Mesenchymal stem cell (in vitro differentiated cells and primary cell): Measurements from ENCODE around the gene FOXK1.

Source experiments
- DNase-seq: peaks from one replicate; pipeline ENCODE4 v3.0.0-alpha.2; 2013
- H2AFZ ChIP-seq: one replicate; pipeline ENCODE4 v1.6.1; 2013; ENCODE audit warnings: low read depth, mild to moderate bottlenecking, control low read depth, inconsistent platforms, low read length, moderate library complexity
- H2AK5ac ChIP-seq: 2 replicates; pipeline ENCODE4 v1.6.1; 2013; ENCODE audit warnings: low read length, moderate library complexity, mild to moderate bottlenecking, inconsistent platforms; ENCODE audit not compliant: severe bottlenecking
- H2BK120ac ChIP-seq: one replicate; pipeline ENCODE4 v1.6.1; 2013; ENCODE audit warnings: low read depth, mild to moderate bottlenecking, inconsistent platforms, low read length, moderate library complexity
- H2BK12ac ChIP-seq, 2 experiments: one replicate each; pipeline ENCODE4 v1.6.1; 2013; ENCODE audit warnings: inconsistent platforms in 2 of 2, low read length in 2 of 2, mild to moderate bottlenecking in 2 of 2, moderate library complexity in 2 of 2, control low read depth in 1 of 2
- H2BK15ac ChIP-seq: one replicate; pipeline ENCODE4 v1.6.1; 2013; ENCODE audit warnings: mild to moderate bottlenecking, low read depth, inconsistent platforms; ENCODE audit not compliant: poor library complexity, severe bottlenecking
- H2BK5ac ChIP-seq: 2 replicates; pipeline ENCODE4 v1.6.1; 2013; ENCODE audit warnings: low read depth, mild to moderate bottlenecking, low read length, control low read depth, inconsistent platforms; ENCODE audit not compliant: poor library complexity, severe bottlenecking
- H3K14ac ChIP-seq, 2 experiments: one replicate each; pipeline ENCODE4 v1.6.1; 2013; ENCODE audit warnings: inconsistent platforms in 2 of 2, low read length in 2 of 2, control low read depth in 1 of 2, mild to moderate bottlenecking in 1 of 2, moderate library complexity in 1 of 2
- H3K18ac ChIP-seq, 2 experiments: one replicate each; pipeline ENCODE4 v1.6.1; 2013; ENCODE audit warnings: inconsistent platforms in 2 of 2, low read length in 2 of 2, control low read depth in 1 of 2, low read depth in 1 of 2, mild to moderate bottlenecking in 1 of 2
- H3K23ac ChIP-seq, 2 experiments: one replicate each; pipeline ENCODE4 v1.6.1; 2013; ENCODE audit warnings: inconsistent platforms in 2 of 2, low read length in 2 of 2, mild to moderate bottlenecking in 2 of 2, moderate library complexity in 2 of 2, control low read depth in 1 of 2
- H3K27ac ChIP-seq: 2 replicates; pipeline ENCODE4 v1.5.1; 2013; ENCODE audit warnings: mild to moderate bottlenecking, moderate library complexity, low read length, control low read depth, inconsistent platforms; ENCODE audit not compliant: poor library complexity, severe bottlenecking
- H3K27me3 ChIP-seq, 2 experiments: 2 replicates each; pipeline versions ENCODE4 v1.6.1 to v1.7.0; 2013; ENCODE audit warnings: low read length in 2 of 2, mild to moderate bottlenecking in 2 of 2, moderate library complexity in 2 of 2, control low read depth in 1 of 2, inconsistent platforms in 1 of 2; ENCODE audit not compliant: control insufficient read depth in 1 of 2, insufficient read depth in 1 of 2
- H3K36me3 ChIP-seq, 2 experiments: 2 replicates each; pipeline versions ENCODE4 v1.6.1 to v1.7.0; 2013; ENCODE audit warnings: low read length in 2 of 2, control low read depth in 1 of 2, inconsistent platforms in 1 of 2, low read depth in 1 of 2, mild to moderate bottlenecking in 1 of 2; ENCODE audit not compliant: insufficient read depth in 2 of 2, control insufficient read depth in 1 of 2
- H3K4ac ChIP-seq, 2 experiments: one replicate each; pipeline ENCODE4 v1.6.1; 2013; ENCODE audit warnings: inconsistent platforms in 2 of 2, low read length in 2 of 2, mild to moderate bottlenecking in 2 of 2, moderate library complexity in 2 of 2, control low read depth in 1 of 2, low read depth in 1 of 2
- H3K4me1 ChIP-seq: 2 replicates; pipeline ENCODE4 v1.6.1; 2013; ENCODE audit warnings: low read depth, low read length, control low read depth; ENCODE audit not compliant: control insufficient read depth, insufficient read depth
- H3K4me2 ChIP-seq: 2 replicates; pipeline ENCODE4 v1.6.1; 2013; ENCODE audit warnings: low read length, mild to moderate bottlenecking, inconsistent platforms; ENCODE audit not compliant: poor library complexity, severe bottlenecking
- H3K4me3 ChIP-seq, 2 experiments: 2 replicates each; pipeline versions ENCODE4 v1.5.1 to v1.7.0; 2013; ENCODE audit warnings: low read length in 2 of 2, mild to moderate bottlenecking in 2 of 2, control low read depth in 1 of 2, low read depth in 1 of 2; ENCODE audit not compliant: insufficient read depth in 1 of 2
- H3K79me1 ChIP-seq: replicated peaks from 2 replicates; pipeline ENCODE4 v1.6.1; 2013; ENCODE audit warnings: mild to moderate bottlenecking, control low read depth, low read length, inconsistent platforms; ENCODE audit not compliant: poor library complexity, severe bottlenecking
- H3K9ac ChIP-seq: 2 replicates; pipeline ENCODE4 v1.7.0; 2013; ENCODE audit warnings: mild to moderate bottlenecking, low read length, moderate library complexity
- H3K9me3 ChIP-seq: 2 replicates; pipeline ENCODE4 v1.7.0; 2013; ENCODE audit warnings: mild to moderate bottlenecking, low read length; ENCODE audit not compliant: control insufficient read depth
- H4K8ac ChIP-seq: one replicate; pipeline ENCODE4 v1.6.1; 2013; ENCODE audit warnings: inconsistent platforms, mild to moderate bottlenecking, low read length, moderate library complexity
- H4K91ac ChIP-seq: one replicate; pipeline ENCODE4 v1.6.1; 2013; ENCODE audit warnings: mild to moderate bottlenecking, low read length, inconsistent platforms
- WGBS: methylation state at CpG from one replicate; pipeline ENCODE4 v1.1.7; 2013; ENCODE audit warnings: mixed read lengths; 5-methylcytosine and 5-hydroxymethylcytosine counted together

The FOXK1 gene

DNA sequence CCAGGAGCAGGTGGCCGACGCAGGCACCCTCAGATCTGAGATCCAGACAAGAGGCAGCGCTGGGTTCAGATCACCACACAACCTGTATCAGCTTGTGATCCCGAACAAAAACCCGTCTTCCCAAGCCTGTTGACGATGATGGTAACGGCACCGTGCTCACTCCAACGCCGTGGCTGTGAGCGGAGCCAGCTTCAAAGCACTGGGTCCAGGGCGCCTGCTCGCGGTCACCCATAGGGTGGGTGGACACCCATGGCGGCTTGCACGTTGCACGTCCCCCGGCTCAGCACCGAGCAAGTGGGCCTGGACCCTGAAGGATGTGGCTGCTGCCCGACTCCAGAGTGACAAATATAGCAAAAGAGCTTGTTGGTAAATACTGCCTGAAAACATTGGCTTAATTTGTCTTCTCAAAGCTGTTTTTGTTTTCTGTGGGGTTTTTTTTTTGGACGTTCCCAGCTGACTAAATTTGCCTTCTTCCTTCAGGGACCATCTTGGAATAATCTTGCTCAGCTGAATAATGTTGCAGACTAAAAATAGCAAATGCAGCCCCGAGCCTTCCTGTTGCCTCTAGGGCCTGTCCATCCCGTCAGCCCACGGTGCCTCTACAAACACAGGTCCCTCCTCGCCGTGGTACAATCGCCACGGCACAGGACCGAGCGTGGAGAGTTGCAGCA, 41.0 kb downstream of the FOXK1 start:
- no peak overlapping the region for H3K4me3 ChIP-seq
- no peak overlapping the region for H2AK5ac ChIP-seq
- no peak overlapping the region for H3K23ac ChIP-seq
- H3K79me1 ChIP-seq = peaks cover 25% of the 10 kb centered on the region
- peak overlapping the region in 1 of 2 experiments; percentile 23 for H3K18ac ChIP-seq
- H3K14ac ChIP-seq = peak overlapping the region in 1 of 2 experiments; percentile 38
- H3K4ac ChIP-seq = no peak overlapping the region
- no peaks in the 10 kb centered on the region for H3K9me3 ChIP-seq
- H3K9ac ChIP-seq = no peak overlapping the region
- H2BK120ac ChIP-seq = no peak overlapping the region
- H2BK12ac ChIP-seq = peak overlapping the region in 1 of 2 experiments; percentile 80
- no peak overlapping the region for H2BK15ac ChIP-seq
- no peak overlapping the region for H3K27ac ChIP-seq
- H4K8ac ChIP-seq = no peak overlapping the region
- no peaks in the 10 kb centered on the region for H3K27me3 ChIP-seq
- H3K36me3 ChIP-seq = peaks cover 17 to 41% of the 10 kb centered on the region in 2 experiments
- peaks cover 42% of the 10 kb centered on the region for H3K4me1 ChIP-seq
- no peak for DNase-seq
- no peak overlapping the region for H2BK5ac ChIP-seq
- peak overlapping the region; percentile 73 for H4K91ac ChIP-seq
- H2AFZ ChIP-seq = no peak overlapping the region
- 87% methylated on average over 26 of the region's 30 CpGs for WGBS
- H3K4me2 ChIP-seq = no peak overlapping the region

DNA sequence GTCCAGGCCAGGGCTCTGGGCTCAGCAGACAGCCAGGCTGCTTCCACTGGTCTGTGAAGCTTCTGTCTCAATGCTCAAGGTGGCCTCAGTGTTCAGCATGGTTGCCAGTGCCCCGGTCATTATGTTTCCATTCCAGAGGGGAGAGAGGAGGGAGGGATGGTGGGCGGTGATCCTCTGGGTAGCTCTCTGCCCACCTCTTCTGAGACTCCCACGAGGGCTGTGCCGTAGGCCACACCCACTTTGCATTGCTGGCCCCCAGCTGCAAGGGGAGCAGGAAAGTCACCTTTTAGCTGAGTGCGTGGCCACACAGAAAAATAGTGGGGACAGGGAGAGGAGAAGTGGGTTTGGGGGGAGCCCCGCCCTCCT, 42.5 kb downstream of the FOXK1 start:
- 42% methylated on average over 6 of the region's 6 CpGs for WGBS
- no peaks in the 10 kb centered on the region for H3K9me3 ChIP-seq
- peak overlapping the region; percentile 67 for H3K4me2 ChIP-seq
- peak overlapping the region; percentile 83 for H2BK15ac ChIP-seq
- H3K14ac ChIP-seq = peak overlapping the region in 1 of 2 experiments; percentile 84
- peaks cover 28% of the 10 kb centered on the region for H3K79me1 ChIP-seq
- peak overlapping the region; percentile 69 for H2AK5ac ChIP-seq
- peak overlapping the region; percentile 97 for H3K27ac ChIP-seq
- peaks cover 12 to 41% of the 10 kb centered on the region in 2 experiments for H3K36me3 ChIP-seq
- H3K18ac ChIP-seq = peak overlapping the region; percentile 78 to 99
- peak; percentile 49 for DNase-seq
- no peaks in the 10 kb centered on the region for H3K27me3 ChIP-seq
- H2BK5ac ChIP-seq = peak overlapping the region; percentile 63
- H3K4me1 ChIP-seq = peaks cover 47% of the 10 kb centered on the region
- peak overlapping the region; percentile 75 to 85 for H3K4ac ChIP-seq
- H3K23ac ChIP-seq = peak overlapping the region in 1 of 2 experiments; percentile 98
- H2BK12ac ChIP-seq = peak overlapping the region; percentile 91 to 97
- H2AFZ ChIP-seq = no peak overlapping the region
- peak overlapping the region; percentile 86 for H2BK120ac ChIP-seq
- H4K8ac ChIP-seq = peak overlapping the region; percentile 93
- peak overlapping the region; percentile 98 for H4K91ac ChIP-seq
- peak overlapping the region; percentile 43 to 82 for H3K4me3 ChIP-seq
- peak overlapping the region; percentile 95 for H3K9ac ChIP-seq

DNA sequence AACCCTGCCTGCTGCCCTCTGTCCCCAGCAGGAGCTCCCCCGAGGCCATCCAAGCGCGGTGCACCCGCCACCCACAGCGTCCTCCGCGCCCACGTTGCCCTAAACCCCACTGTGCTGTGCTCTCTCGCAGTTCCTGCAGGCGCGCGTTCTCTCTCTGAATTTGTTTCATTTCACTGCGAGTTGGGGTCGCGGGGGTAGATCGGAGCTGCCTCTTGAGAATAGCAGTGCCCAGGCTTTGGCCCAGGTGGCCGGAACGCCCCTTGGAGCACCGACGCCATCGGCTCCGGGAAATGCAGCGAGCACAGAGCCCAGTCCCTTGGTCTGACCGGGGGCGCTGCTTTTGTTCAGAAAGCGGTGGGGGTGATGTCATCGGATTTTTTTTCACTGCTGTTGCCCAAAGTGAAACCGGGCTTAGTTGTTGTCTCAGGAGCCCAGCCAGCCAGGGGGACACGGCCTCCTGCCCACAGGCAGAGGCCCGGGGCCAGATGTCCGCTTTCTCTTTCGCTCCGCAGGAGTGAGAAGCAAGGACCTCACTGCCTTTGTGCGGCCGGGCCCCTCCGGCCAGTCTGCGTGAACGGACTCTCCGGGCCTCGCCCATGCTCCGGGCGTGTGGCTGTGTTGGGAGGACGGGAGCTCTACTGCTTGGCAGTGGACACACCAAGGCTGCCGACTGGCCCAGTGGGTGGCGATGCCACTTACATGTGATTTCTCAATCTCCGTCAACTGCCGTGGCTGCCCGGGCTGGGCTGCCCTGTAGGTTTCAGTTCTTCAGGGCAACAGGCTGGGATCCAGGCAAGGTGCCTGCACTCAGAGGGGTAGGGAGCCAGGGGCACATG, 43.1 kb downstream of the FOXK1 start:
- 38% methylated on average over 46 of the region's 48 CpGs for WGBS
- Histone ChIP-seq H2BK15ac (peak overlapping the region; percentile 83), H3K36me3 (peaks cover 12 to 44% of the 10 kb centered on the region in 2 experiments), H2BK5ac (peak overlapping the region; percentile 63), H4K8ac (peak overlapping the region; percentile 93), H3K4me1 (peaks cover 49% of the 10 kb centered on the region), H3K4me3 (peak overlapping the region; percentile 43 to 82), H3K14ac (peak overlapping the region in 1 of 2 experiments; percentile 84), H3K9ac (peak overlapping the region; percentile 95), H3K4ac (peak overlapping the region; percentile 85 to 95), H2AFZ (no peak overlapping the region), H2BK12ac (peak overlapping the region; percentile 91 to 97), H4K91ac (peak overlapping the region; percentile 99), H2AK5ac (peak overlapping the region; percentile 64), H3K18ac (peak overlapping the region; percentile 78 to 99), H3K27ac (peak overlapping the region; percentile 97), H2BK120ac (peak overlapping the region; percentile 86), H3K27me3 (no peaks in the 10 kb centered on the region), H3K4me2 (peak overlapping the region; percentile 67), H3K9me3 (no peaks in the 10 kb centered on the region), H3K23ac (peak overlapping the region in 1 of 2 experiments; percentile 61), H3K79me1 (peaks cover 31% of the 10 kb centered on the region)
- peak; percentile 97 for DNase-seq
